Sigmoid colon (tissue), 4 donors: ENCODE data around the gene SLC8A3.

ENCODE experiments used
- EP300 ChIP-seq, 4 donors: sonication (generic); formaldehyde crosslinking; IDR thresholded peaks; one replicate each; pipeline ENCODE4 v1.6.1; 2017; ENCODE audit warnings: antibody characterized with exemption in 4 of 4
- POLR2AphosphoS5 ChIP-seq, 4 donors: sonication (generic); formaldehyde crosslinking; IDR thresholded peaks; one replicate each; pipeline ENCODE4 v1.6.1; 2017; ENCODE audit warnings: antibody characterized with exemption in 4 of 4
- TF ChIP-seq, protein P1 (sequence below), 4 experiments: fragments of 450-650 bp in 3 of 4; fragments of 200-600 bp in 1 of 4; IDR thresholded peaks; one replicate each; pipeline ENCODE4 v1.5.1; 2016 to 2019; ENCODE audit warnings: antibody characterized with exemption in 4 of 4, mild to moderate bottlenecking in 3 of 4, moderate library complexity in 2 of 4

DNA sequence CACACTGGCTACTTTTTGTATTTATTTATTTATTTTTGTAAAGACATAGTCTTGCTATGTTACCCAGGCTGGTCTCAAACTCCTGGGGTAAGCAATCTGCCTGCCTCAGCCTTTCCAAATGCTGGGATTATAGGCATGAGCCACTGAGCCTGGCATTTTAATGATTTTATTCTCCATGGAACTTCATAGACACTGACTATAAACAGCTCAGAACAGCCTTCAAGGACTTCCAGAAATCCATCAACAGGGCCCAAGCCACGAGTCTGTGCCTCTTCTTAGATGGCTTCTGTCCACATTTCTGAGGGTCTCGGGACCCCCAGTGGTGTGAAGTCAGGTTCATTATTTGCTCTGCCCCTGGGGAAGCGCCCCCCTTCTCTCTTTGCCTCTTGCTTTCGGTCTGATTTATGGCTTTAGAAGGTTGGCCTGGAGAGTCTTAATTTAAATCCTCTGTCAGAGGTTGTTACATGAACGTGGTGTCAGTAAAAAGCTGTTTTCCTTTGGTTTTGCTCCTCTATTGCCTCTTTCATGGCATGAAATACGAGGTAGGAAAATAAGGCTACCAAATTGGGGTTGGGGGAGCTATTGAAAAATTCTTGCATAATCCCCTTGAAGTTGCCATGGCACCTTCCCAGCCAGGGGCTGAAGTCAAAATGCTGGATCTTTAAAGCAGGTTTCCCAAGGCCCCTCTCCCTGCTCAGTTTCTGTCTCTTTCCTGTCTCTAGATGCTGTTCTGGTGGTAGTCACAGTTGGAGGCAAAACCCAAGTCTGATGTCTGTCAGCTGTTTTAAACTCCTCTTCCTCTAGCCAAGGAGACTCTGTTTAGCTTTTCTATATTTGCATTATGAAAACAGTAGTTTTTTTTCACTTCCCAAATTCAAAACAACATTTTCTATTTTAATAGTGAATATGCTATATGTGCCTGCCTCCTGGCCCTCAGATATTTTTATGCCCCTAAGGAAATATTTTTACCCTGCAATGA is 180.2 kb downstream of the SLC8A3 start:
- TF ChIP-seq, protein P1, sequence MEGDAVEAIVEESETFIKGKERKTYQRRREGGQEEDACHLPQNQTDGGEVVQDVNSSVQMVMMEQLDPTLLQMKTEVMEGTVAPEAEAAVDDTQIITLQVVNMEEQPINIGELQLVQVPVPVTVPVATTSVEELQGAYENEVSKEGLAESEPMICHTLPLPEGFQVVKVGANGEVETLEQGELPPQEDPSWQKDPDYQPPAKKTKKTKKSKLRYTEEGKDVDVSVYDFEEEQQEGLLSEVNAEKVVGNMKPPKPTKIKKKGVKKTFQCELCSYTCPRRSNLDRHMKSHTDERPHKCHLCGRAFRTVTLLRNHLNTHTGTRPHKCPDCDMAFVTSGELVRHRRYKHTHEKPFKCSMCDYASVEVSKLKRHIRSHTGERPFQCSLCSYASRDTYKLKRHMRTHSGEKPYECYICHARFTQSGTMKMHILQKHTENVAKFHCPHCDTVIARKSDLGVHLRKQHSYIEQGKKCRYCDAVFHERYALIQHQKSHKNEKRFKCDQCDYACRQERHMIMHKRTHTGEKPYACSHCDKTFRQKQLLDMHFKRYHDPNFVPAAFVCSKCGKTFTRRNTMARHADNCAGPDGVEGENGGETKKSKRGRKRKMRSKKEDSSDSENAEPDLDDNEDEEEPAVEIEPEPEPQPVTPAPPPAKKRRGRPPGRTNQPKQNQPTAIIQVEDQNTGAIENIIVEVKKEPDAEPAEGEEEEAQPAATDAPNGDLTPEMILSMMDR (IDR thresholded peaks at IDR 0.05) = no peak
- TF ChIP-seq POLR2AphosphoS5 (IDR thresholded peaks at IDR 0.05) (no peak), EP300 (IDR thresholded peaks at IDR 0.05) (no peak)
